ENCODE data around the gene SIRPB2. TPM values are rescaled to one million over a fixed set of nuclear protein-coding genes. Genes with fewer than 3 reads are reported as not detected.

SIRPB2 gene
- total and polyA plus RNA-seq, 10 of the 15 experiments (the other 5 are each of a cell fraction or from before 2014, with no cell fraction given): not detected

DNA sequence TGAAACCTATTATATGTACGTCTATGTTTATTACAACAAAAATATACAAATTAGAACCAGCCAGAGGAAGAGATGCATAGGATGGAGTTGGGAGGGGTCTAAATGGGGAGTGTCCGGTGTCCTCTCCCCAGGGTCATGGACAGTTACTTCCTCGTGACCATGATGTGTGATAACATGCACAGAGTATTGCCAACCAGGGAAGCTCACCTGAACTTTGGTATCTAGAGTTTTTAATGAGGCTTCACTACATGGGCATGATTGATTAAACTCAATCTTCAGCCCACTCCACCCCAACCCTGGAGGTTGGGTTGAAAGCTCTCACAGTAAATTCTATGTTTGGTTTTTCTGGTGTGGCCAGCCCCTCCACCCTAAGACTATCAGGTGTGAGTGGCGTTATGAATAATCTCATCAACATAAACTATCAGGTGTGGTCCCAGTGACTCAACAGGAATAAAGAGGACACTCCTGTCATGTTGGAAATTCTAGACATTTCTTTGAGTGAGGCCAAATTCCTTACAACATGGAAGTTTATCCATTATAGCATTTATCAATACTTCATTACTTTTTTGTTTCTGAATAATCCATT, 62.0 kb downstream of the SIRPB2 start:
- ChIA-PET POLR2A (no interaction called here), CTCF (interaction anchor here (1.0 kb wide), 1 partner anchor 74 kb away, joined by 3 read pairs; no protein-coding TSS in a partner anchor), SMC1A (ENCODE audit: uncharacterized antibody, unreplicated experiment) (no interaction called here), RAD21 (ENCODE audit: unreplicated experiment) (no interaction called here)
- H3K27me3 ChIP-seq (replicated peaks in 1 of 2; ENCODE audit: control insufficient read depth in 2 of 2, insufficient read depth in 2 of 2, low read length in 1 of 2): no peaks in the 10 kb centered on the region
- H3K4me3 ChIP-seq: no peak overlapping the region
- no peak for FAIRE-seq
- no peak overlapping the region for H3K9ac ChIP-seq (ENCODE audit: control insufficient read depth, insufficient read depth, low read length)
- H3K36me3 ChIP-seq (ENCODE audit: control insufficient read depth in 2 of 2, insufficient read depth in 2 of 2, low read length in 1 of 2): no peaks in the 10 kb centered on the region
- no peaks in the 10 kb centered on the region for H3K79me2 ChIP-seq (ENCODE audit: control insufficient read depth, insufficient read depth, low read length)
- 44% methylated on average over 4 of the region's 4 CpGs for WGBS (ENCODE audit: insufficient coverage, insufficient replicate concordance, low lambda C conversion rate, missing lambda C conversion rate)
- intact Hi-C loops (cut with micrococcal nuclease; ENCODE audit: unreplicated experiment) (no loop called here), in situ Hi-C loops (cut with MboI) (no loop called here)
- no peak overlapping the region for H3K27ac ChIP-seq (ENCODE audit: control insufficient read depth, insufficient read depth)
- TF ChIP-seq NFYA (IDR thresholded peaks at IDR 0.05; ENCODE audit: borderline replicate concordance, low read depth, low read length) (no peak), SMAD5 (IDR thresholded peaks at IDR 0.05; ENCODE audit: low read depth) (no peak), NRF1 (conservative IDR thresholded peaks at IDR 0.05; ENCODE audit: low read depth, low read length) (no peak), RCOR1 (conservative IDR thresholded peaks at IDR 0.05; ENCODE audit: low read depth, low read length) (no peak), NFYB (IDR thresholded peaks at IDR 0.05; ENCODE audit: insufficient read depth, low read depth, low read length) (no peak), ZNF24 (IDR thresholded peaks at IDR 0.05) (no peak), PAX5 (IDR thresholded peaks at IDR 0.05; ENCODE audit: borderline replicate concordance, low read depth, low read length) (no peak)
- no peak overlapping the region for H2AFZ ChIP-seq (ENCODE audit: control insufficient read depth, low read depth, low read length)
- H3K4me2 ChIP-seq (ENCODE audit: control insufficient read depth, insufficient read depth): no peak overlapping the region
- H3K9me3 ChIP-seq (replicated peaks; ENCODE audit: control insufficient read depth, insufficient read depth, low read length): no peaks in the 10 kb centered on the region; the same call in 2 of the 3 replicates
- H4K20me1 ChIP-seq (ENCODE audit: control insufficient read depth, insufficient read depth): no peaks in the 10 kb centered on the region
- no peak for ATAC-seq
- no peak for DNase-seq (ENCODE audit: low read depth, low spot score)
- no peaks in the 10 kb centered on the region; the same call in 1 of the 2 replicates for H3K4me1 ChIP-seq (ENCODE audit: control insufficient read depth, insufficient read depth, low read length)
- no TSS peak for BruUV-seq (replicated peaks)

DNA sequence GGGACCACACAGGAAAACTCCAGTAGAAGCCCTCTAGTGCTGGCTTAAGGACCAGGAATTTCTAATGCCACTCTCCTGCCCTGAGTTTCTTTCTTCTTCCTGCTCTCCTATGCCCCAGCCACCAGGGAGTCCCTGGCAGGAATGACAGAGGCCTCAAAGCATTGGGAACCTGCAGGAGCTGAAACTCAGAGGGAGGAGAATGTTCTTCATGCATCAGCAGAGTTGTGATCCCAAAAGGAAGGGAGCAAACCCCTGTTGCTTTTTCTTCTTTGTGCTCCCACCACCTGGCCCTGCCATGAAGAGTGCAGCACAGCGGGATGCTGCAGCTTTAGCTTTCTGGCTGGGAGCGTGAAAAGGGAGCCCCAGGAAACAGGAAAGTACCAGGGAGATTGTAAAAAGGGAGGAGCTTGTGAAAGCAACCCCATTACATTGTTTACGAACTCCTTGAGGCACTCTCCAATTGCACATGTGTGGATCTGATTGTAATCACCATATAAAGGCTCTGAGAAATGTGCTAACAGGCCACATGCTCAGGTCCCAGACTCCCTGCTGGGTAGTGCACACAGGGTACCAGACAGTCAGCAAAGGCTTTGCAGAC, 63.7 kb downstream of the SIRPB2 start:
- H3K9me3 ChIP-seq (replicated peaks; ENCODE audit: control insufficient read depth, insufficient read depth, low read length): no peaks in the 10 kb centered on the region
- WGBS (ENCODE audit: insufficient coverage, insufficient replicate concordance, low lambda C conversion rate, missing lambda C conversion rate): 65% methylated on average over 3 of the region's 3 CpGs
- H3K27ac ChIP-seq (ENCODE audit: control insufficient read depth, insufficient read depth): no peak overlapping the region
- H3K4me1 ChIP-seq (ENCODE audit: control insufficient read depth, insufficient read depth, low read length): no peaks in the 10 kb centered on the region
- FAIRE-seq: peak; percentile 64
- no peaks in the 10 kb centered on the region for H4K20me1 ChIP-seq (ENCODE audit: control insufficient read depth, insufficient read depth)
- ChIA-PET POLR2A (no interaction called here), RAD21 (ENCODE audit: unreplicated experiment) (no interaction called here), SMC1A (ENCODE audit: uncharacterized antibody, unreplicated experiment) (interaction anchor here (1.4 kb wide), 1 partner anchor 30 kb away, joined by 3 read pairs; no protein-coding TSS in a partner anchor), CTCF (interaction anchor here (1.0 to 1.5 kb wide), 3 partner anchors 9 to 28 kb away, joined by 3 to 7 read pairs (median 3); no protein-coding TSS in a partner anchor)
- no peaks in the 10 kb centered on the region for H3K27me3 ChIP-seq (replicated peaks in 1 of 2; ENCODE audit: control insufficient read depth in 2 of 2, insufficient read depth in 2 of 2, low read length in 1 of 2)
- DNase-seq (ENCODE audit: low read depth, low spot score): no peak
- H3K4me3 ChIP-seq: no peak overlapping the region
- in situ Hi-C loops (cut with MboI): no loop called here
- no peak for ATAC-seq
- H3K9ac ChIP-seq (ENCODE audit: control insufficient read depth, insufficient read depth, low read length): no peak overlapping the region
- BruUV-seq (replicated peaks): no TSS peak
- no peaks in the 10 kb centered on the region for H3K36me3 ChIP-seq (ENCODE audit: control insufficient read depth in 2 of 2, insufficient read depth in 2 of 2, low read length in 1 of 2)
- no peak overlapping the region for H2AFZ ChIP-seq (ENCODE audit: control insufficient read depth, low read depth, low read length)
- no peaks in the 10 kb centered on the region for H3K79me2 ChIP-seq (ENCODE audit: control insufficient read depth, insufficient read depth, low read length)
- H3K4me2 ChIP-seq (ENCODE audit: control insufficient read depth, insufficient read depth): no peak overlapping the region
- intact Hi-C loops (cut with micrococcal nuclease; ENCODE audit: unreplicated experiment): no loop called here
- no peak for TF ChIP-seq MTA2 (IDR thresholded peaks at IDR 0.05; ENCODE audit: low read depth)
- TF ChIP-seq, protein P1, sequence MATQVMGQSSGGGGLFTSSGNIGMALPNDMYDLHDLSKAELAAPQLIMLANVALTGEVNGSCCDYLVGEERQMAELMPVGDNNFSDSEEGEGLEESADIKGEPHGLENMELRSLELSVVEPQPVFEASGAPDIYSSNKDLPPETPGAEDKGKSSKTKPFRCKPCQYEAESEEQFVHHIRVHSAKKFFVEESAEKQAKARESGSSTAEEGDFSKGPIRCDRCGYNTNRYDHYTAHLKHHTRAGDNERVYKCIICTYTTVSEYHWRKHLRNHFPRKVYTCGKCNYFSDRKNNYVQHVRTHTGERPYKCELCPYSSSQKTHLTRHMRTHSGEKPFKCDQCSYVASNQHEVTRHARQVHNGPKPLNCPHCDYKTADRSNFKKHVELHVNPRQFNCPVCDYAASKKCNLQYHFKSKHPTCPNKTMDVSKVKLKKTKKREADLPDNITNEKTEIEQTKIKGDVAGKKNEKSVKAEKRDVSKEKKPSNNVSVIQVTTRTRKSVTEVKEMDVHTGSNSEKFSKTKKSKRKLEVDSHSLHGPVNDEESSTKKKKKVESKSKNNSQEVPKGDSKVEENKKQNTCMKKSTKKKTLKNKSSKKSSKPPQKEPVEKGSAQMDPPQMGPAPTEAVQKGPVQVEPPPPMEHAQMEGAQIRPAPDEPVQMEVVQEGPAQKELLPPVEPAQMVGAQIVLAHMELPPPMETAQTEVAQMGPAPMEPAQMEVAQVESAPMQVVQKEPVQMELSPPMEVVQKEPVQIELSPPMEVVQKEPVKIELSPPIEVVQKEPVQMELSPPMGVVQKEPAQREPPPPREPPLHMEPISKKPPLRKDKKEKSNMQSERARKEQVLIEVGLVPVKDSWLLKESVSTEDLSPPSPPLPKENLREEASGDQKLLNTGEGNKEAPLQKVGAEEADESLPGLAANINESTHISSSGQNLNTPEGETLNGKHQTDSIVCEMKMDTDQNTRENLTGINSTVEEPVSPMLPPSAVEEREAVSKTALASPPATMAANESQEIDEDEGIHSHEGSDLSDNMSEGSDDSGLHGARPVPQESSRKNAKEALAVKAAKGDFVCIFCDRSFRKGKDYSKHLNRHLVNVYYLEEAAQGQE (IDR thresholded peaks at IDR 0.05; ENCODE audit: low read depth, low read length): no peak
- no peak for TF ChIP-seq WRNIP1 (IDR thresholded peaks at IDR 0.05; ENCODE audit: borderline replicate concordance, low read depth, low read length)
- TF ChIP-seq RAD51 (IDR thresholded peaks at IDR 0.05): no peak
- no peak for TF ChIP-seq POLR2AphosphoS5 (IDR thresholded peaks at IDR 0.05; ENCODE audit: low read length)
- TF ChIP-seq TBL1XR1 (IDR thresholded peaks at IDR 0.05; ENCODE audit: low read depth, low read length): no peak
- no peak for TF ChIP-seq SREBF1 (IDR thresholded peaks at IDR 0.05; ENCODE audit: low read length)
- no peak for TF ChIP-seq NFIC (IDR thresholded peaks at IDR 0.05; ENCODE audit: low read depth, low read length)
- TF ChIP-seq RB1 (IDR thresholded peaks at IDR 0.05; ENCODE audit: borderline replicate concordance): no peak

Measured in GM12878 (cell line).